Stimulated activated CD4-positive, alpha-beta T cell treated with anti-CD3 and anti-CD28 coated beads, Interleukin-4, amount 100 ng/mL, for 24 hours (primary cell): ENCODE data around the gene NRN1L.
"Not testable (repeated sequence)": the region's sequence is repeated elsewhere in the genome, so short reads cannot be mapped to it uniquely, and the experiment has no call there.

ENCODE experiments used
- DNase-seq: peaks from one replicate; pipeline ENCODE4 v3.0.0-alpha.2; 2020

Gene NRN1L

DNA sequence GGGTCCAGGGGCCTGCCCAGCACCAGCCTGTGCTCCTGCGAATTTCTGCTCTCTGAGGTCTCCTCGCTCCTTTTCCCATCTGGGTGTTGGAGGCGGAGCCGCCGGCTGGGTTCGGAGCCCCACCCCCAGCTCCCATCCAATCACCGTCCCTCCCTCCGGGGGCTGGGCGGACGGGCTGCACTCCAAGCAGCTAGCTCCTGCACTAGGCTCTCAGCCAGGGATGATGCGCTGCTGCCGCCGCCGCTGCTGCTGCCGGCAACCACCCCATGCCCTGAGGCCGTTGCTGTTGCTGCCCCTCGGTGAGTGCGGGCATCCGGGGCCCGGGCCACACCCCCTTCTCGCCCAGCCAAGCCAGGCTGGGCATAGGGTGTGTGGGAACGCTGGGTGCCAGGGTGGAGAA lies at the start of gene NRN1L:
Gene NRN1L, plus strand, starts transcription at position 202 of the 400 bp plus-strand sequence. Its CDS starts 19 bp downstream, at position 221.
- DNase-seq: no peak

DNA sequence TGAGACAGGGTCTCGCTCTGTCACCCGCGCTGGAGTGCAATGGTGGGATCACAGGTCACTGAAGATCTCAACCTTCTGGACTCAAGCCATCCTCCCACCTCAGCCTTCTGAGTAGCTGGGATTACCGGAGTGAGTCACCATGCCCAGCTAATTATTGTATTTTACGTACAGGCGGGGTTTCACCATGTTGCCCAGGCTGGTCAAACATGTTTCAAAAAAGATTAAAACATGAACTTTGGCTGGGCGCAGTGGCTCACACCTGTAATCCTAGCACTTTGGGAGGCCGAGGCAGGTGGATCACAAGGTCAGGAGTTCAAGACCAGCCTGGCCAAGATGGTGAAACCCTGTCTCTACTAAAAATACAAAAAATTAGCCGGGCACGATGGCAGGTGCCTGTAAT lies 47.5 kb upstream of the NRN1L start:
- not testable (repeated sequence) for DNase-seq

DNA sequence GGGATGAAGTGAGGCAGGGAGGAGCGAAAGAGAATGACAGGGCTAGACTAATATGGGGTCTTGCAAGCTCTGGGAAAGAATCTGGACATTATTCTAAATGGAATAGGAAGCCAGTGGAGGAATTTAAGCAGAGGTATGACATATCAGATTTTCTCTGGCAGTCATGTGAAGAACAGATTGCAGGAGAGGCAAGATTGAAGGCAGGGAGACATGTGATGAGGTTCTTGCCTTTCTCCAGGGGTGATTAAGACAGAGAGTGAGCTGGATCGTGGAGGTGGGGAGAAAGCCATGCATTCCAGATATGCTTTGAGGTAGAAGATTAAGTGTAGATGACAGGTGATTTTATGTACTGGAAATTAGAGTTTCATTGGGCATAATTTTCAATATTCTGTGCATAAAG lies 46.9 kb upstream of the NRN1L start:
- DNase-seq: no peak

DNA sequence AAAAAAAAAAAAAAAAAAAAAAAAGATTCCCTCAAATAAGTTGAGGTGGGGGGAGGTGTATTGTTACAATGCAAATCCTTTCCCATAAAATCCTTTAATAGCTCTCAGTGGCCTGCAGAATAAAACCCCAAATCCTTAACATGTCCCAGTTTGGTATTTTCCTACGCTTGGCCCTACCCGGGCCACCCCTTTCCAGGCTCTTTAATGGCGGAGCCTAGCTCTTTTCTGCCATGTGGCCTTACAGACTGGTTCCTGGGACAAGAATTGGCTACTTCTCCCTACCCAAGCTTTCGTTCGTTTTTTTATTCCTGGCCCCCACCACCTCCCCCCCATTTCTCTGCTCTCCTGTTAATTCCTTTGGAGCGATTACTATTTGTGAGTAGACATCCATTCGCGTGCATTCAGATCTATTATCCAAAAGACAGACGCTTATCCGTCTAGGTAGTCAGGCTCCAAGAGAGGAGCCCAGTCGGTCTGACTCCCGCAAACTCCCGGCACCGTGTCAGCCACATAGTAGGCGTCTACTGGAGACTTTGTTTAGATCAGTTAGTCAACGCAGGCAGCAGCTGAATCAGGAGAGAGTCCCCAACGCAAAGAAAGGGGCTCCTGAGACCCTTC lies 43.4 kb upstream of the NRN1L start:
- DNase-seq: no peak

DNA sequence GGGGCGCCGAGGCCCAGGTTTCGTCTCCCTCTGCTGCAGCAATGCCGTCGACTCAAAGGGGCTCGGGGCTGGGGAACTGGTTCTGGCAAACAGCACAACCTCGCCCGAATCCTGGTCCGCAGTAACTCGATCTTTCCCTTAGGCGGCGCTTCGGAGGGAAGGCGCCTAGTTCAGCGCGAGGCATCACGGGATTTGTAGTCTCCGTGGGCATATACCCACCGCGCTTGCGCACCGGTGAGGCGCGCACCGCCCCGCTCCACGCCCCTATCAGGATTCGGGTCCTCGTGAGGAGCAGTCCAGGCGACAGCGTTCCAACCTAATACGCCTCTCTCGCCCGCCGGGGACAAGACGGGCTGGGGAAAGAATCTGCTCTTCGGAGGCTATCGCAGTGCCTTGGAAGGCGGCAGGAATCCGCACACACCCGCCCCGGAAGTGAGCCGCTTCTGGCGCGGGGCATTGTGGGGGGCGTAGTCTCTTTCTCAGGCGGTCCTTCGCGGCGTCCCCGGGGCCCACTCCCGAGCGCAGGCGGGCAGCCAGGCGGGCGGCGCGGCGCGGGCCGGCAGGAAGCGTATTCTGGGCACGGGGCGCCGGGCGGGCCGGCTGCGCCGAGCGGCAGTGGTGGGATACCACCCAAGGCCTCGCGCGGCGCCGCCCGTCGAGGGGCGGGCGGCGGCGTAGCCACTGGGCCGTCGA lies 42.7 kb upstream of the NRN1L start, which contains the start of gene THAP11:
Gene THAP11, plus strand, starts transcription at position 505 of the 693 bp plus-strand sequence. CDS start 235 bp downstream, outside the sequence.
- DNase-seq: peak; percentile 95

DNA sequence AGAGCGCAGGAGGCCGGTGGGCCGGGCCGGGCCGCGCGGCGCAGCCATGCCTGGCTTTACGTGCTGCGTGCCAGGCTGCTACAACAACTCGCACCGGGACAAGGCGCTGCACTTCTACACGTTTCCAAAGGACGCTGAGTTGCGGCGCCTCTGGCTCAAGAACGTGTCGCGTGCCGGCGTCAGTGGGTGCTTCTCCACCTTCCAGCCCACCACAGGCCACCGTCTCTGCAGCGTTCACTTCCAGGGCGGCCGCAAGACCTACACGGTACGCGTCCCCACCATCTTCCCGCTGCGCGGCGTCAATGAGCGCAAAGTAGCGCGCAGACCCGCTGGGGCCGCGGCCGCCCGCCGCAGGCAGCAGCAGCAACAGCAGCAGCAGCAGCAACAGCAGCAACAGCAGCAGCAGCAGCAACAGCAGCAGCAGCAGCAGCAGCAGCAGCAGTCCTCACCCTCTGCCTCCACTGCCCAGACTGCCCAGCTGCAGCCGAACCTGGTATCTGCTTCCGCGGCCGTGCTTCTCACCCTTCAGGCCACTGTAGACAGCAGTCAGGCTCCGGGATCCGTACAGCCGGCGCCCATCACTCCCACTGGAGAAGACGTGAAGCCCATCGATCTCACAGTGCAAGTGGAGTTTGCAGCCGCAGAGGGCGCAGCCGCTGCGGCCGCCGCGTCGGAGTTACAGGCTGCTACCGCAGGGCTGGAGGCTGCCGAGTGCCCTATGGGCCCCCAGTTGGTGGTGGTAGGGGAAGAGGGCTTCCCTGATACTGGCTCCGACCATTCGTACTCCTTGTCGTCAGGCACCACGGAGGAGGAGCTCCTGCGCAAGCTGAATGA lies 42.0 kb upstream of the NRN1L start:
- peak; percentile 62 for DNase-seq

DNA sequence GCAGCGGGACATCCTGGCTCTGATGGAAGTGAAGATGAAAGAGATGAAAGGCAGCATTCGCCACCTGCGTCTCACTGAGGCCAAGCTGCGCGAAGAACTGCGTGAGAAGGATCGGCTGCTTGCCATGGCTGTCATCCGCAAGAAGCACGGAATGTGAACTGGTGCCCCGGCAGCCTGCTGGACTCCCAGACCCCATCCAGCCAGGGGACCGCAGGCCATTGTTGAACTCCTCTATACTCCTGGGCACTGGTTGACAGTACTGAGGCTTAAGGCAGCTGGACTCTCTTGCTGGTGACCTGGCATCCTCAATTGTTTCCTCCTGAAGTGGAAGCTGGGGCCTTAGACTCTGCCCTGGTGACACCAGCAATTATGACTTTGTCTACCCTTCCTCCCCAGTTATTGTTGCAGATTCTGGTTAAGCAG lies 41.3 kb upstream of the NRN1L start:
- DNase-seq: no peak

DNA sequence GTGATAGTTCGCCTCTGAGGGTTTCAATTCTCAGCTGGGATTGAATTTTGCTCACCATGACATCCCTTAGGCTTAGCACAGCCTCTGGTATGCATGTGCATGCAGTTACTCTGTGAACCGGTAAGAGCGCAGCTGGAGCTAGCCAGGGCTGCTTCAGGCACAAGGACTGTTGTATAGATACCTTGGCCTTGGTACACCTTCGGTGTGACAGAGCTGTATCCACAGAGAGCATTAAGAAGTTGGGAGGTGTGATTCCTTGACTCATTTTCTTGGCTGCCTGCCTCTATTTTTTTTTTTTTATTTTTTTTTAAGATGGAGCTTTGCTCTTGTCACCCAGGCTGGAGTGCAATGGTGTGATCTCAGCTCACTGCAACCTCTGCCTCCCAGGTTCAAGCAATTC lies 40.2 kb upstream of the NRN1L start:
- no peak for DNase-seq

DNA sequence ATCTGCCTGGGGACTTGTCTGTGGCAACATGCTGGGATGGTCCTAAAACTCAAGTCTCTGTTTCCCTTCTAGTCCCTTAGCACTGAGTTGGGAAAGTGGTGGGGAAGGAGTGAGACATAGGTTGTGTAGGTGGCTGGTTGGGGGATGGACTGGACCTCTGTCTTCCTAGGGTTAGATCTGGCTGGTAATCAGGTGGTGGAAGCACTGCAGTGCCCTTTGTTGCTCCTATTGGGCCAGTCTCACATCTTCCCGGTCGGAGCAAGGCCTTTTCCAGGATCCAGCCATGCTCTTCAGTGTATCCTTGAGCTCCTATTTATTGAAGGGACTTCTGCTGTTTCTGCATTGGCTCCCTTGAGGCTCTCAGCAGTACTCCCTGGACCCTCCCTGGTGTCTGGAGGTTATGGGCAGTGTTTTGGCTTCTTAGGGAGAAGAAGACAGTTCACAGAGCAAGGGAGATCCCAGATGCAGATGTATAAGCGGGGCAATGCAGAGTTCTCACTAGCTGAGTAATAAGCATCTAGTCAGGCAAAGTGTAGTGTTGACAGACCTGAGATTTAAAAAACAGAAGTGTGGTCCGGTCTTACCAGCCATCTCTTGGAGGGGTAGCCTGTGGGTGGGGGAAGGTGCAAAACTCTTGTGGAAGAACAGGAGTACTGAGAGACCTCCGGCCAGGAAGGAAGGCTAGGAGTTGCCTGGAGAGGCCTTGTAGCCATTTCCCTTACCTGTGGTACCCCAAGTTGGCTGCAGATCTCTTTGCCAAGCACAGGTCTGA lies 39.2 kb upstream of the NRN1L start:
- no peak for DNase-seq

DNA sequence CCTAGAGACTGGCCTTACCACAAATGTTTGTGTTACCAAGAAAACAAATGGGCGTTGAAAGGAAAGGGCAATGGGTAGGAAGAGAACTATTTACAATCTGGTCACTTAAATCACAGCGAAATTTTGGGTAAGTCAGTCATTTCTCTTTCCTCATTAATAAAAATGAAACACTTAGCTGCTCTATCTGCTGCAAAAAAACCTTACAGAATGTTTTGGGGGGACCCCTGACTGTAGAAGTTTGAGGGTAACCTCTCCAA lies 38.7 kb upstream of the NRN1L start:
- no peak for DNase-seq

DNA sequence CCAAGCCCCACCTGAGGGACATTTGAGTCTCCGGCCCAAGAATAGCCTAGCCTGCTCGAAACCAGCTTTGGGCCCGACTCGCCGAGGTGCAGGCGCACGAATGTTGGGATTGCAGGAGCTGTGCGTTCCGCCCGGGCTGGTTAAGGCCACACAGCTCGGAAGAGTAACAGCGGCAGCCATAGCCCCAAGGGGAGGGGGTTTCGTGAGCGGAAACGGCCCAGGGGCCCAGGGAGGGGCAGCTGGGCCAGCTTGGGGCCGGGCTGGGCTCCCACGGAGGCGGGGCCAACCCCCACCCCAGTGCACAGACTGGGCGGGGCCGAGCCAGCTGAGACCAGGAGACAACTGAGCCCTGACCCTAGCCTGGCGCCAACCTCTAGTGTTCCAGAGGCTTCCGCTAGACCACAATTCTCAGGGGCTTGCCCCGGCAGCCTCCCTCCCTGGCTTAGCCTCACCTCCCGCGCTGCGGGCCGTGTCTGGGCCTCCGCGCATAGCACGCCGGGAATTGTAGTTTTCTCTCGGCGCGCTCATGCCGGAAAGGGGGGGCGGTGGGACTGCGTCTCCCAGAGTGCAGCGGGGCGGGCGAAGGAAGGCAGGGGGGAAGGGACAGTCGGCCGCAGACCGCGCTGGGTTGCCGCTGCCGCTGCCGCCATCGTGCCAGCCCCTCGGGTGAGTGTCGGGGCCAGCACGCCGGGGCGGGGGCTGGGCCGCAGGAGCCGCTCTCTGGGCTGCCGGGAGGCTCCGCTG lies 38.2 kb upstream of the NRN1L start, which contains the start of gene NUTF2:
Gene NUTF2, plus strand, starts transcription at position 614 of the 744 bp plus-strand sequence. CDS start 18,198 bp downstream, outside the sequence.
- DNase-seq: peak; percentile 96

DNA sequence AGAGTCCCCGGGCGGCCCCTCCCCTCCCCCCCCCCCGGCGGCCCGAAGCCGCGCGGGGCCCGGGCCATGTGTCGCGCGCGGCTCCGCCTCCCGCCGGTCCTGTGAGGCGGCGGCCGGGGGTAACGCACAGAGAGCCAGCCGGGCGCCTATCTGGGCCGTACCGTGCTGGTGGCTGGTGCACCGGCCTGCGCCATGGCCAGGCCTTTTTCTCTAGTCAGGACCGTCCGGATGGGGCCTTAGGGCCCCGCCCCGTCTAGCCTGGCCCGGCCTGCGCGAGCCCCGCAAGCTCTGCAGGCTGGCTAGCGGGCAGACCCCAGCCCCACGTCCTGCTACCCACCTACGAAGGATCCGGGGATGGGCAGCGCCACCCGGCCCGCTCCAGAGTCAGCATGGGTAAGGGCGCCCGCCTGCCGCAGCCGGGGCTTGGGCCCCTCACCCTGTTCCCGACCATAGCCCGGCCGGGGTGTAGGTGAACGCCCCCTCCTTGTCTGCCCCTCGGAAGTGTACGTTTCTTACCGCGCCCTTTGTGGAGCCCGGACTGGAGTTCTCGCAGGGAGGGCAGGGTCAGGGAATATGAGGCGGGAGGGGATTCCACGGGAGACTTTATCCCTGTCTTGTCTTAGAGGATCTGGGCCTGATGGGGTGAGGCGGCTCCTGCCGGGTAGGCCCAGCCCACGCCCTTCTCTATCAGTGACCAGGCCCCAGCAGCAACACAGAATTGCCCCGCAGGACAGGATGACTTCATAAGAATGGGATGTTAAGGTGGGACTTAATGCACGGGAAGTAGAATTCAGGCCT lies 37.4 kb upstream of the NRN1L start, which contains the start of gene CENPT:
Gene CENPT, minus strand, starts transcription at position 630 of the 798 bp plus-strand sequence. CDS start 13,834 bp downstream, outside the sequence.
- DNase-seq: no peak

DNA sequence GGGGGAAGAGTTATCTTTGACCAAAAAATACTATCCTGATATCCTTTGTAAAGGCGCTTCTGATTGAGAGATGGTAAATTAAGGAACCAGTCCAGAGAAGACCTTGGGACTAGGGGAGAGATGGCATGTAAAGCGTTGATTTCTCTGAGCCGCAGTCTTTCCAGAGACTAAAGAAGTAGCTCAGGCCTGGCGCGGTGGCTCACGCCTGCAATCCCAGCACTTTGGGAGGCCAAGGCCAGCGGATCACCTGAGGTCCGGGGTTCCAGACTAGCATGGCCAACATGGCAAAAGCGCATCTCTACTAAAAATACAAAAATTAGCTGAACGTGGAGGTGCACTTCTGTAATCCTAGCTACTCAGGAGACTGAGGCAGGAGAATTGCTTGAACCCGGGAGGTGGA lies 36.6 kb upstream of the NRN1L start:
- no peak for DNase-seq

DNA sequence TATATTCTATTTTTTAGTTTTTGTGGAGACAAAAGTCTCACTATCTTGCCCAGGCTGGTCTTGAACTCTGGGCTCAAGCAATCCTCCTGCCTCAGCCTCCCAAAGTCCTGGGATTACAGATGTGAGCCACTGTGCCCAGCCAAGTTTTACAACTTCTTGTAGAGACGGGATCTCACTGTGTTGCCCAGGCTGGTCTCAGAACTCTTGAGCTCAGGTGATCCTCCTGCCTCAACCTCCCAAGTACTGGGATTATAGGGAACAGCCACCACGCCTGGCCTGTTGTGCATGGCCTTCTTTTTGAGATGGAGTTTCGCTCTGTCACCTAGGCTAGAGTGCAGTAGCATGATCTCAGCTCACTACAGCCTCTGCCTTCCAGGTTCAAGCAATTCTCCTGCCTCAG lies 31.0 kb upstream of the NRN1L start:
- DNase-seq: no peak

DNA sequence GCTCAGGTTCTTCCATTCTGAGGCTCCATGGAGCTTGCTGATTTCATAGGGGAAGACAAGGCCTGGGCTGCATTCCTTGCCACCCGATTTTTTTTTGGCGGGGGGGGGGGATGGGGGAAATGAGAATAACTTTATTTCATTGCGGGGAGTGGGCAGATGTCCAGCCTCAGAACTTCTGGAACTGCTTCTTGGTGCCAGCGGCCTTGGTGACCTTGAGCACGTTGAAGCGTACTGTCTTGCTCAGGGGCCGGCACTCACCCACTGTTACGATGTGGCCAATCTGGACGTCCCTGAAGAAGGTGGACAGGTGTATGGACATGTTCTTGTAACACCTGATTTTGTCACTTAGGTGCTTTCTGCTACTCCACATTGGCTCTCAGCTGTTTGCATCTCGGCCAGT lies 28.9 kb upstream of the NRN1L start:
- no peak for DNase-seq

DNA sequence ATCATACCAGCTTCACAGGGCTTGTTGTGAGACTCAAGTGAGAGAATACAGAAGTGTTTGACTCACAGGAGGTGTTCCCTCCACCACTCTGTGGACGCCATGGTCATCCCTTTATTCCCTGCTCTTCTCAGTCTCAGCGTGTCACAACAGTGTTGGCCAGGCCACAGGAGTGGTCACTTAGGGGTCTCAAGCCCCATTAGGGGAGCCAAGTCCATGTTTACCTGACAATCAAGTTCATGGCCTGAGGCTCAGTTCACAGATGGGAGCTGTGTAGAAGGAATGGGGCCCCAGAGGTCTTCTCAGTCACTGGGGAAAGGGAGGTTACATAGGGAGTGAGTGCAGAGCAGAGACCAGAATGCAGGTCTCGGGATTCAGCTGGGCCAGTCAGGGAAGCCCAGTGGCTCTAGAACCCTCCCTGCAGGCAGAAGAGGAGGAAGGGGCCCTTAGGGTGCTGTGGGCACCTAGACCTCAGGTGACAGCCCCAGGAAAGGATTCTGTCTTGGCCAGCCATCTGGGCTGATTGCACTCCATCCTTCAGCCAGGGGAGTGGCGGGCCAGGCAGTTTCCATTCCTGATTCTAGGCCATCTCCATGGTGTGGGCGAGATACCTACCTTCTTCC lies 27.6 kb upstream of the NRN1L start:
- DNase-seq: no peak

DNA sequence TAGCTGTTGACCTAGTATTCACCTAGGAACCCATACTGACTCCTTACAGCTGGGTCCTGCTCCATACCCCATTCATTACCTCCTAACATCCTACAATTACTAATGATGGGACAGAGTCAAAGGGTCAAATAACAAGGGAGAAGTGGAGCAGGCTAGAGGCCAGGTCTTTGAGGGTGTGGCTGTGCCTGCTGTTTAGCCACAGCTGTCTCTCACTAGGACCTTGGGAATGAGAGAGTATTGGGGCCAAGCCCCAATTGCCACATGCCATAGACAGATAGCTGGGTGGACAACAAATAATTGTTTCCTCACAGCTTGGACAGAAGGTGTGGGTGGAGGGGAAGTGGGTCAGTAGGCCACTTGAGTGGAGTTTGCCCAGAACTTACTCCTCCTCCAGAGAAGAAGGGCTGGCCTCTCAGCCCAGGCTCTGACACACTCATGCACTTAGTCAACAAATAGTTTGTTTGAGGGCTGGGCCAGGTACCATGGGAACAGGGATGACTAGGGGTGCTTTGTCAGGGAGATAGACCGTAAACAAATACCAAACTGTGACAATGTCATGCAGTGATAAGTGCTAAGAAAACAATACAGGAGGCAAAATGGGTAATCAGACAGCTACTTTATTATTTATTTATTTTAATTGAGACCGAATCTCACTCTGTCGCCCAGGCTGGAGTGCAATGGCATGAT lies 27.0 kb upstream of the NRN1L start:
- DNase-seq: peak; percentile 33

DNA sequence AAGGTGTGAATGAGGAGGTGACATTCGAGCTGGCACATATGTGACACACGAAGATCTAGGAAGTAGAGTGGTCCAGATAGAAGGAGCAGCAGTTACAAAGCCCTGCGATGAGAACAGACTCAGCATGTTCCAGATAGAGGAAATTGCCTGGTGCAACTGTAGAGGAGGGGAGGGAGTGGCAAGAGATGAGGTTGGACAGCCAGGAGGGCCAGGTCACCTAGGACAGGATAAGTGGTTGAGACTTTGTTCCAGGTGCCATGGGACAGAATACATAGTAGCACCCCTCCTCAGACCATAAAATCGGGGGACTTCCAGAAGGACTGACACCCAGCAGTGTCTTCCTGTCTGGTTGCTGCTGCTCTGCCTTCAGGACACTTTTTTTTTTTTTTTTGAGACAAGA lies 26.2 kb upstream of the NRN1L start:
- DNase-seq: no peak

DNA sequence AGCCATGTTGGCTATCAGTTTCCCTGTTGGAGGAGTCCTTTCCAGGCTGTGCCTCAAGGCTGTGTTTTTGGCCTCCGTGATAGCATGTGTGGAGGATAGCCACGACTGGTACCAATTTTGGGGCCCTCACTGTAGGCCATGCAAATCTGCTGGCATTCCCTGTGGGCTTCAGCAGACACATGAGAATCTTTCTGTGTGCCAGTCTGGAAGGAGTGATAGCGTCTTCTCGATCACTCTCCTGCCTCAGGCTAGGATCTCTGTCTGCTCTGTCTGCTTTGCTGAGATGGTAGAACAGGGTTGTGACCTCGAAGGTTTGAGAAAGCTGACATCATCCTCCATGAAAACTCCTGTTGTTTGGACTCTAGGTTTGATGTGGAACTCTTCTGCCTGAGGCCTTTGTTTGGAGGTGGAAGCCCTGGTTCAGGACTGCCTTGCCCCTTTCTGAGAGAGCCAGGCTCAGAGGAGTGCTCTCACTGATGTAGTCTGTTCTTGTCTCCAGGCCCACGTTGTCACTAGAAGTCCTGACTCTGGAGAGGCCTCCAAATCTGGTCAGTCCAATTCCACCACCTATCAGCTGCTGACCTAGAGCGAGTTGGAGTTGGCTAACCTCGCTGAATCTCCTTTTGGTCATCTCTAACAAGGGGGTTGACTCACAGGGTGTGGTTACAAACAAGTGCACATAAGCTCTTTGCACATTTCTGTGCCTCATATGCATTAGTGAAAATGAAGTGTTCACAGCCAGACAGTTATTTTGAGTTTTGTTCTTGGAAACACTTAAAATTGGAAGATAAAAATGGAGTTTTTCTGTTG lies 23.9 kb upstream of the NRN1L start:
- DNase-seq: no peak
